BLaER1 treated with 17β-estradiol and CSF1 and Interleukin-3, amounts not matched to agents 10 nM and 100 nM (cell line): ENCODE measurements around the gene FOS.

Experiments used
- H3K27ac ChIP-seq, 11 experiments: shearing (Covaris generic); formaldehyde crosslinking; 2 replicates each; pipeline ENCODE4 v1.8.1; 2022
- H3K27me3 ChIP-seq, 11 experiments: shearing (Covaris generic); formaldehyde crosslinking; 2 replicates each; pipeline ENCODE4 v1.8.1; 2022
- H3K36me3 ChIP-seq, 11 experiments: shearing (Covaris generic); formaldehyde crosslinking; 2 replicates each; pipeline ENCODE4 v1.8.1; 2022
- H3K4me1 ChIP-seq, 10 experiments: shearing (Covaris generic); formaldehyde crosslinking; 2 replicates each; pipeline ENCODE4 v1.8.1; 2022
- H3K4me2 ChIP-seq, 11 experiments: shearing (Covaris generic); formaldehyde crosslinking; 2 replicates each; pipeline ENCODE4 v1.8.1; 2022
- H3K4me3 ChIP-seq, 10 experiments: shearing (Covaris generic); formaldehyde crosslinking; 2 replicates each; pipeline ENCODE4 v1.8.1; 2022
- H3K9ac ChIP-seq, 11 experiments: shearing (Covaris generic); formaldehyde crosslinking; 2 replicates each; pipeline ENCODE4 v1.8.1; 2022
- H3K9me3 ChIP-seq, 11 experiments: shearing (Covaris generic); formaldehyde crosslinking; replicated peaks in 1 of 11; 2 replicates each; pipeline ENCODE4 v1.8.1; 2022
- H4K20me1 ChIP-seq, 11 experiments: shearing (Covaris generic); formaldehyde crosslinking; 2 replicates each; pipeline ENCODE4 v1.8.1; 2022
- Cebpa-rat ChIP-seq, 11 experiments: shearing (Covaris generic); IDR thresholded peaks; 2 replicates each; pipeline ENCODE4 v1.8.1; 2022

Gene FOS

DNA sequence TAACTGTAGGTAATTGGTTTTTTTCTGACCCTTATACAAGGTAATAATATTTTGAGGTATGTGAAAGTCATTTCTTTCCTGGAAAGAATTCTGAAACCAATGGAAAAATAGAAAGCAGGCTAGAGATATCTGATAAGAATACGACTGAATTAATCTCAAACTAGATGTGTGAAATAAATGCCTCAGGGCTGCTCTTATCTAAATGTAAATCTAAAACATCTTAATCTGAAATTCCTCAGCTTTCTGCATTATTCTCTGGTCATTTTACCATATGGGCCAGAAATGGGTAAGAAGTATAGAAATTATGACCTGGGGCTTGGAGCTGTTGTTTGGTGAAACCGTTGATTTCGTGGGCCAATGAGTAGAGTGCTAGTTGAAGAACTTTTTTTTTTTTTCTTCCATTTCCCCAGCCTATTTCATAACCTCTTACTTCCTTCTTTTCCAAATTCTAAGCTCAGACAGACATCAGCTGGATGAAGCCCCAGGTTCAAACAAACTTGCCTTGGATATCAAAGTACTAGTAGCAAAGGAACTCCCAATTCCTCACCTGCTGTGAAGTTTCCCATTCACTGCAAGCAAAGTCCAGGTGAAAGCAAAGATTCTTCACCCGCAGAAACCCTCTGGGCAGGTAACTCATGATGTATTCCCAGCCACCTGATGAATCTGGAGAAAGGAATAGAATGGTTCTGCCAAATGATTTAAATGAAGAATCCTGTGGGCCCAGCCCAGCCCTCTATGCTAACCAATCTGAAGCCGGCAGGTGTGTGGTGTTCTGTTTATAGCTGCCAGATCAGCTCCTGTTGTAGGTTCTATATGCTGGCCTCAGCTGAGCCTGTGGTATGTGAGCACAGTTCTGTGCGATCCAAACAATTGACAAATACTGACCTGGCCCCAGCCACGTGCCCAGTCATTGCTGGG is 9.7 kb upstream of the FOS start:
- Histone ChIP-seq H3K9ac (peak overlapping the region in 8 of 11 experiments; percentile 14 to 59 (median 46); a peak in 12 of 22 replicates), H3K4me1 (peaks cover 15 to 63% (median 45%) of the 10 kb centered on the region in 10 experiments), H3K27me3 (no peaks in the 10 kb centered on the region; a peak in 1 of 22 replicates), H3K4me2 (peak overlapping the region in 10 of 11 experiments; percentile 37 to 87 (median 77); a peak in 21 of 22 replicates), H3K36me3 (no peaks in the 10 kb centered on the region), H3K9me3 (no peaks in the 10 kb centered on the region), H3K27ac (peak overlapping the region in 10 of 11 experiments; percentile 16 to 75 (median 62); a peak in 18 of 22 replicates), H4K20me1 (no peaks in the 10 kb centered on the region), H3K4me3 (no peak overlapping the region)
- TF ChIP-seq Cebpa-rat (IDR thresholded peaks at IDR 0.05), result peak in 3 of 11 experiments; percentile 29 to 50 (median 35); a peak in 4 of 22 replicates

DNA sequence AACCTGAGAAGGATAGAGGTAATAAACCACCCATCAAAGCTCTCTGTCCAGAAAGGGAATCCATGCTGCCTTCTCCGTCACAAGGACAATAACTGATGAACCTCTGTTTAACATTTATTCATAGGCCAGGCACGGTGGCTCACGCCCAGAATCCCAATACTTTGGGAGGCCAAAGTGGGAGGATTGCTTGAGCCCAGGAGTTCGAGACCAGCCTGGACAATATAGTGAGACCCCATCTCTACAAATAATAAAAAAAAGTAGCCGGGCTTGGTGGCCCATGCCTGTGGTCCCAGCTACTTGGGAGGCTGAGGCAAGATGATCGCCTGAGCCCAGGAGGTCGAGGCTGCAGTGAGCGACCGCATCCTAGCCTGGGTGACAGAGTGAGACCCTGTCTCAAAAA is 7.1 kb upstream of the FOS start:
- Histone ChIP-seq H3K36me3 (no peaks in the 10 kb centered on the region), H4K20me1 (no peaks in the 10 kb centered on the region), H3K27me3 (peaks cover 0 to 11% (median 3%) of the 10 kb centered on the region in 11 experiments; a peak in 7 of 22 replicates), H3K4me1 (peaks cover 41 to 87% (median 70%) of the 10 kb centered on the region in 10 experiments), H3K4me2 (peak overlapping the region in 5 of 11 experiments; percentile 37 to 97 (median 80); a peak in 8 of 22 replicates), H3K9me3 (no peaks in the 10 kb centered on the region), H3K27ac (peak overlapping the region in 4 of 11 experiments; percentile 39 to 100 (median 44); a peak in 9 of 22 replicates), H3K9ac (no peak overlapping the region), H3K4me3 (no peak overlapping the region)
- no peak for TF ChIP-seq Cebpa-rat (IDR thresholded peaks at IDR 0.05)

DNA sequence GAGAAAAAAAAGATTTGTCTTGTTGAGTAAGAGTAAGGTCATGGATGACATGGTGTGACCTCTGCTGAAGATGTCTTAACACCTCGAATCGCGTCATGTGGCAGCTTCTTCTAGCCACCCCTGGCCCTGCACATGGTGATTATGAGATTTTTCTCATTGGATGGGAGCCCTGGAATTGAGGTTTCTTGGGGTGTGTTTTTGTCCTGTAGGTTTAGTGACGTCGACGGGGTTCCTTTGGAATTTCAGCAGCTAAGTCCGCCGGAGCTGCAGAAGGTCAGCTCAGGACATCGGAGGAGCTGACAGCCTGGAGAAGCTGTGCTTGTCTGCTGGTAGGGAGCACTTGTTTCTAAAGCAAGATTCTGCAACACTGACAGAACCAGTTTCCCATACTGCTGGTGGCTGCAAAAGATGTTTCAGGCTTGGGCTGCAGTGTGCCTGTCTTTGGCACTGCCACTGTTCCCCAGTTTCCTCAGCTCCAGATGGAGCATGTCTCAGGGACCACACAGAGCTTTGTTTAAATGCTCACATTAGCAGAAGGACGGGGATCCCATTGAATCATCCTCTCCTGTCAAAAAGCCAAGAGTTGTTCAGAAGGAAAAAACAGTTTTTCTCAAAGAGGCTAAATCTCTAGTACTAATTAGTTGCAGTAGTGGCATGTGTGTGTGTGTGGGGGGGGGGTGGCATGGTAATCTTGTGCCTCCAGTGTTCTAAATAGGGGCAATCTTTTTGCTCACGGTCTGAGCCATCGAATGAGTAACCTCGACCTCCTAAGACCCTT is 5.2 kb upstream of the FOS start:
- no peaks in the 10 kb centered on the region for H3K36me3 ChIP-seq
- no peak overlapping the region for H3K4me3 ChIP-seq
- H3K27me3 ChIP-seq, result peaks cover 0 to 26% (median 11%) of the 10 kb centered on the region in 11 experiments; a peak in 12 of 22 replicates
- H3K9me3 ChIP-seq, result no peaks in the 10 kb centered on the region
- no peak for TF ChIP-seq Cebpa-rat (IDR thresholded peaks at IDR 0.05)
- peaks cover 57 to 80% (median 67%) of the 10 kb centered on the region in 10 experiments for H3K4me1 ChIP-seq
- peak overlapping the region in 8 of 11 experiments; percentile 75 to 100 (median 96); a peak in 11 of 22 replicates for H3K9ac ChIP-seq
- peak overlapping the region; percentile 76 to 100 (median 99) for H3K4me2 ChIP-seq
- peak overlapping the region; percentile 85 to 100 (median 98) for H3K27ac ChIP-seq
- H4K20me1 ChIP-seq, result no peaks in the 10 kb centered on the region

DNA sequence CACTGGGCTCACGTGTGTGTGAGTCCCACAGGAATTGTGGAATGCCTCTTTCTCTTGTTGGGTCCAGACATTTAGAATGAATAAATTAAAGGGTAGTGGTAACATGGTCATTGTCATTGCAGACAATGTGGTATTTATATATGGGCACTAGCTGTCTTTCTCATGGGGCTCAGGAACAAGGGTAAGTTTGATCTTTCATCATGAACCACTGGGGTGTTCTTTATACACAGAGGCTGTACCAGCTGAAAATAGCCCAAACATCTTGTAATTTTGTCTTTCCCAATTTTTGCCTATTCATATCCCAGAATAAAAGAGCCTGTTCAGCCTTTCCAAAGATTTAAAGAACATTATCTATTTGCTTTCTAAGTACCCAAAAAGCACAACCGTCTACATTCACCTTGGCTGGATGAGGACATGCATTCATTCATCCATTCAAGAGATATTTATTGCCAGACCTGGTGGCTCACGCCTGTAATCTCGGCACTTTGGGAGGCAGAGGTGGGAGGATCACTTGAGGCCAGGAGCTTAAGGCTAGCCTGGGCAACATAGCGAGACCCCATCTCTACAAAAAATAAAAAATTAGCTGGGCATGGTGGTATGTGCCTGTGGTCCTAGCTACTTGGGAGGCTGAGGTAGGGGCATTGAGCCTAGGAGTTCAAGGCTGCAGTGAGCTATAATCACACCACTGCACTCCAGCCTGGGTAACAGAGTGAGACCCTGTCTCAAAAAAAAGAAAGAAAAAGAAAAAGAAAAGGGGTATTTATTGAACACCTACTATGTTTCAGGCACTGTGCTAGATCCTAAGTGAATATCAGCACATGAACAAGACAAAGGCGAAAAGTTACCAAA is 4.4 kb upstream of the FOS start:
- Histone ChIP-seq H3K36me3 (peaks cover 0 to 4% (median 0%) of the 10 kb centered on the region in 11 experiments; a peak in 7 of 22 replicates), H3K27me3 (peaks cover 0 to 32% (median 13%) of the 10 kb centered on the region in 11 experiments; a peak in 14 of 22 replicates), H3K9me3 (peaks cover 0 to 4% (median 0%) of the 10 kb centered on the region in 11 experiments; a peak in 2 of 22 replicates), H3K4me3 (peak overlapping the region in 3 of 10 experiments; percentile 3 to 14 (median 8); a peak in 2 of 20 replicates), H3K4me1 (peaks cover 50 to 72% (median 59%) of the 10 kb centered on the region in 10 experiments), H3K9ac (peak overlapping the region; percentile 38 to 100 (median 86); a peak in 21 of 22 replicates), H3K4me2 (peak overlapping the region; percentile 76 to 100 (median 99)), H4K20me1 (peaks cover 6 to 7% (median 6%) of the 10 kb centered on the region in 11 experiments), H3K27ac (peak overlapping the region; percentile 85 to 100 (median 98))
- no peak for TF ChIP-seq Cebpa-rat (IDR thresholded peaks at IDR 0.05)

DNA sequence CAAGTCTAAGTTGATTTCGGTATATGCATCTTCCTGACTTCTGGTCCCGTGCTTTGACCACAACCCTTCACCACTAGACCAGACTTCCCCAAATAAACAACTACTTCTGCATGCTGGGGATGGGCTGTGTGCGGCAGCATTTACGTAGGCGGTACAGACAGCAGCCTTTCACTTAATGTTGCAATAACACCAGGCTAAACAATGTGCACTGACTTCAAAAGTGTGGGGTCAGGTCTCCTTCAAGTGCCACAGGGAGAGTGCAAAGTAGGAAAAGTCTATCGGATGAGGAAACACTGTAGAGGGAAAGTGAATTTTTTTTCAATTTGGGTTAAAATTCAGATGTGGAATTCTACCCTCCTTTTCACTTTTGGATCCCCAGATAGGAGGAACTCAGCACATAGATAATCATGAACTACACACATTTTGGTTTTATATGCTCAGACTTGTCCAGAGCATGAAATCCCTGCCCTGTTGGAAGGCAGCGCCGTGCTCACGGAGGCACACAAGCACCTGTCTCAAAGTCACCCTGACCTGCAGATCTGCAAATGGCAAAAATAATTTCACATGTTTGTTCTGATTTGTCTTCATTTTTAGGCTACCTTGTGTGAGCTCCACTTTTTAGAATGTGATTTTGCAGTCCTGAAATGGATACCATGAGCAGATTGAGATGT is 3.6 kb upstream of the FOS start:
- Histone ChIP-seq H3K4me1 (peaks cover 49 to 67% (median 57%) of the 10 kb centered on the region in 10 experiments), H4K20me1 (peaks cover 13 to 14% (median 14%) of the 10 kb centered on the region in 11 experiments), H3K9me3 (peaks cover 0 to 11% (median 0%) of the 10 kb centered on the region in 11 experiments; a peak in 6 of 22 replicates), H3K4me3 (peak overlapping the region in 2 of 10 experiments; percentile 14 to 22; a peak in 2 of 20 replicates), H3K9ac (peak overlapping the region; percentile 62 to 100 (median 96)), H3K27me3 (peaks cover 0 to 39% (median 21%) of the 10 kb centered on the region in 11 experiments; a peak in 17 of 22 replicates), H3K27ac (peak overlapping the region; percentile 85 to 100 (median 98)), H3K36me3 (peaks cover 4 to 12% (median 7%) of the 10 kb centered on the region in 11 experiments), H3K4me2 (peak overlapping the region; percentile 93 to 100 (median 99))
- peak; percentile 85 to 97 (median 94) for TF ChIP-seq Cebpa-rat (IDR thresholded peaks at IDR 0.05)

DNA sequence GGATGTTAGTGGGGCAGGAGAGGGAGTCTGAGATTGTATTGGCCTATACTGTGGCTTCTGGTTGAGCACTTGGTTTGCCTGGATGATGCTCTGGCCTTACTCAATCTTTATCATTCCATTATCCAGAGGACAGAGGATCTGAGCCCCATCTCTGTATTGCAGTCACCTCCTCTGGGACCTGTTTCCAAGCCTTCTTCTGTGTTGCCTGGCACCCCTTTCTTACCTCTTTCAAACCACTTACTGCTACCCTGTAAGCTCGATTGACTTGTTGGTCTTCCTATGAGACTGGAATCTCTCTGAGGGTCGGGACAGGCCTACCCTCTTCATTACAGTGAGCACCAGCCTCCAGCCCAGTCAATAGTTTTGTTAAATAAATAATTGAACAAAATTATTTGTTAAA is 3.0 kb upstream of the FOS start:
- peaks cover 0 to 45% (median 26%) of the 10 kb centered on the region in 11 experiments; a peak in 17 of 22 replicates for H3K27me3 ChIP-seq
- H4K20me1 ChIP-seq, result peaks cover 19 to 20% (median 19%) of the 10 kb centered on the region in 11 experiments
- peak overlapping the region; percentile 81 to 100 (median 98) for H3K27ac ChIP-seq

More for the DNA sequence above, 3.0 kb upstream of the FOS start:
- H3K4me3 ChIP-seq, result no peak overlapping the region
- H3K4me1 ChIP-seq, result peaks cover 51 to 73% (median 61%) of the 10 kb centered on the region in 10 experiments
- peaks cover 10 to 18% (median 13%) of the 10 kb centered on the region in 11 experiments for H3K36me3 ChIP-seq
- peaks cover 0 to 16% (median 0%) of the 10 kb centered on the region in 11 experiments; a peak in 7 of 22 replicates for H3K9me3 ChIP-seq
- peak overlapping the region; percentile 93 to 100 (median 99) for H3K4me2 ChIP-seq
- peak overlapping the region; percentile 62 to 100 (median 96) for H3K9ac ChIP-seq
- no peak for TF ChIP-seq Cebpa-rat (IDR thresholded peaks at IDR 0.05)
